Fibroblast of pulmonary artery (primary cell): Measurements from ENCODE around the gene ADORA1.

Experiments
- DNase-seq: peaks from one replicate; pipeline ENCODE4 v3.0.0-alpha.2; 2010; ENCODE audit warnings: low read depth
- H3K4me3 ChIP-seq: replicated peaks from 2 replicates; pipeline ENCODE4 v1.5.1; 2011; ENCODE audit warnings: low read depth, mild to moderate bottlenecking, control low read depth, low read length, moderate library complexity
- TF ChIP-seq, protein P1 (sequence below): IDR thresholded peaks from 2 replicates; pipeline ENCODE4 v1.5.1; 2011; ENCODE audit warnings: mild to moderate bottlenecking, control low read depth, low read length, inconsistent platforms; ENCODE audit errors: missing control alignments

The ADORA1 gene

DNA sequence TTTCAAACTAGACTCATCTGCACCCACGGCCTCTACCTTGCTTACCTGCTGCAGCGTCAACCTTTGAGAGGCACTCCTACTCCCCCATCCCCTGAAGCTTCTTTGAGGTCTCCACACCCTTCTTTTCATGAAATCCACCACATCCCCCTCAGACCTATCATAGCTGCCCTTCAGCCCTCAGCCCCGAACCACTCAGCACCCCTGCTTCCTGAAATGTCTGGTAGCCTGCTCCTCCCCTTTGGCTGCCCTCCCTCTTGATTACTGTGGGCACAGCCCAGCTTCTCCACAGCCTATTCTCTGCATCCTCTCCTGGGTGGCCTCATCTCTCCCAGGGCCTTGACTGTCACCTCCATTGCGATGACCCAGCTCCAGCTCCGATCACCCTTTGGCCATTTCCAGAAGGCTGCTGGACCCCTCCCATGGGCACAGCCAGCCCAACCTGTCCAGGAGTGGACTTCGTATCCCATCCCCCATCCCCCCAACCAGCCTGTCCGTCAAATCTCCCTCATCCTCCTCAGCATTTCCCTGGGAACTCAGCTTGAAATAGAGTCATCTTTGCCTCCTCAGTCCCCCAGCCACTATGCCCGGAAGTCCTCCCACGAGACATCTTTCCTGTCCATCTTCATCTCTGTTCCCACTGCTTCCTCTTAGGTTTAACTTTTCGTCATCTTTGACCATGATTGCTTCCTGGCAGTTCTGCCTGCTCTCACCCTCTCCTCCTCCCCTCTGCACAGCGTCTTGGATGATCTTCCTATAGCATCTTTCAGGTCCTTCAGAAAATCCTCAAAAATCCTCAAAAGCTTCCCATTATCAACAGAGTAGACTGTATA is 6.1 kb upstream of the ADORA1 start:
- DNase-seq, result no peak
- TF ChIP-seq, protein P1, sequence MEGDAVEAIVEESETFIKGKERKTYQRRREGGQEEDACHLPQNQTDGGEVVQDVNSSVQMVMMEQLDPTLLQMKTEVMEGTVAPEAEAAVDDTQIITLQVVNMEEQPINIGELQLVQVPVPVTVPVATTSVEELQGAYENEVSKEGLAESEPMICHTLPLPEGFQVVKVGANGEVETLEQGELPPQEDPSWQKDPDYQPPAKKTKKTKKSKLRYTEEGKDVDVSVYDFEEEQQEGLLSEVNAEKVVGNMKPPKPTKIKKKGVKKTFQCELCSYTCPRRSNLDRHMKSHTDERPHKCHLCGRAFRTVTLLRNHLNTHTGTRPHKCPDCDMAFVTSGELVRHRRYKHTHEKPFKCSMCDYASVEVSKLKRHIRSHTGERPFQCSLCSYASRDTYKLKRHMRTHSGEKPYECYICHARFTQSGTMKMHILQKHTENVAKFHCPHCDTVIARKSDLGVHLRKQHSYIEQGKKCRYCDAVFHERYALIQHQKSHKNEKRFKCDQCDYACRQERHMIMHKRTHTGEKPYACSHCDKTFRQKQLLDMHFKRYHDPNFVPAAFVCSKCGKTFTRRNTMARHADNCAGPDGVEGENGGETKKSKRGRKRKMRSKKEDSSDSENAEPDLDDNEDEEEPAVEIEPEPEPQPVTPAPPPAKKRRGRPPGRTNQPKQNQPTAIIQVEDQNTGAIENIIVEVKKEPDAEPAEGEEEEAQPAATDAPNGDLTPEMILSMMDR, result no peak

DNA sequence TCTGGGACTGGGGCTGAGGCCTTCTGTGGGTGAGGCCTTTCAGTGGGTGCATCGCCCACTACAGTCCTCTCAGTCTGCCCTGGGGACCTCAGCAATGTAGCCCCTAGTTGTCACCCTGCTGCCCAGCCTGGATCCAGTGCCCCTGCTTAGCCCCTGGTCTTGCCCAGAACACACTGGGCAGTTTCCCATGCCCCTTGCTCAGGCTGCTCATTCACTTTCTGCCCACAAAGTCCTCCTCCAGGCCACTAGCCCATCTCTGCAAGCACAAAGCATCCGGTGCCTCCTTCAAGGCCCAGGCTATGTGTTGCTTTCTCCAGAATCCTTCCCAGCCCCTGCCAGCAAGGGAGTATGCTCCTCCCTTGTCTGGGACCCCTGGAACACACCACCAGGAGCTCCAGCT is 5.4 kb upstream of the ADORA1 start:
- no peak for DNase-seq
- TF ChIP-seq, protein P1, result no peak

More for the DNA sequence above, 6.1 kb upstream of the ADORA1 start:
- H3K4me3 ChIP-seq, result no peak overlapping the region

DNA sequence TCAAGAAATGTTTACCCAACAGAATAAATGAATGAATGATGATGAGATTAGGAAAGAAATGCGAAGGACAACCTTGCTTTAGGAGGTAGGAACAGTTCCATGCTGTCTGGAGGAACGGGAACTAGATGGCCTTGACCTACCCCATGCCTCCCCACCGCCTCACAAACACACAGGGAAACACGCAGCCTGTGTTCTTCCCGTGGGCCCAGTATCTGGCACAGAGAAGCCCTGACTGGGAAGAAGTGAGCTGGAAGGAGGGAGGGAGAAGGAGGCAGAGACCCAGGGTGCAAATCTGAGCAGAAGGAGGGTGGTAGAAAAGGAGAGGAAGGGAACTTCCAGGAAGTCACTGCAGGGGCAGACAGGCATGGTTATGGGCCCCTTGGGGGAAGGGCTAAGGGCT is 3.5 kb upstream of the ADORA1 start:
- no peak for DNase-seq
- TF ChIP-seq, protein P1, result no peak
- H3K4me3 ChIP-seq, result no peak overlapping the region

More for the DNA sequence above, 5.4 kb upstream of the ADORA1 start:
- no peak overlapping the region for H3K4me3 ChIP-seq

DNA sequence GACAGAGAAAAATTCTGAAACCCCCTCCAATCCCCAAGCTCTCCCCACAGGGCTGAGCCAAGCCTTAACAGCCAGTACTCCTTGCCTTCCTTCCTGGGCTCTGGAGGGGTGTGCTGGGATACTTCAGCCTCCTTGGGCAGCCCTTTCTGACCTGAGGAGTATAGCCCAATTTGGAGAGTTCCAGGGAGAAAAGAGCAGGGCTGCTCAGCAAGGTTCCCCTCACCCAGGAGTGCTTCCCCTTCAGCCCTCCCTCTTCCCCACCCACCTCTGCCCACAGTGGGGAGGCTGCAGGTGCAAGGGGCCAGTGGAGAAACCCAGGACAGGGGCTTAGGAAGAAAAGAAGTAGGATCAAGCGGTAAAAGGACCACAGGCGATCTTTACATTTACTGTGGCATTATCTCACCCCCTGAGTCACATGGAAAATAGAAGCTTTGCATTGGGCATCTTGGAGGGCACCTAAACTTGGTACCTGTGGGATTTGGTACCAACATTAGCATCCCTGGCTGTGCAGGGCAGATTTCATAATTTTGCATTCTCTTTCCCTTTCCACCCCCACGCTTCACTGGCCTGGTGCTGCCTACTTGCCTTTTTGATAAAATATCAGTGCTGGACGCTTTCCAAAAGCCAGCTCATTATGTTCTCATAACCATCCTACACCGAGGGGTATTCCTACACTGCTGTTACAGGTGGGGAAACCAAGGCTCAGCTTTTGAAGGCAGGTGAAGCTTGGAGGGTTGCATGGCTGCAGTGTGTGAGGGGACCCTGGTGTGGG is 2.8 kb upstream of the ADORA1 start:
- no peak overlapping the region for H3K4me3 ChIP-seq
- DNase-seq, result peak; percentile 28
- TF ChIP-seq, protein P1, result no peak

DNA sequence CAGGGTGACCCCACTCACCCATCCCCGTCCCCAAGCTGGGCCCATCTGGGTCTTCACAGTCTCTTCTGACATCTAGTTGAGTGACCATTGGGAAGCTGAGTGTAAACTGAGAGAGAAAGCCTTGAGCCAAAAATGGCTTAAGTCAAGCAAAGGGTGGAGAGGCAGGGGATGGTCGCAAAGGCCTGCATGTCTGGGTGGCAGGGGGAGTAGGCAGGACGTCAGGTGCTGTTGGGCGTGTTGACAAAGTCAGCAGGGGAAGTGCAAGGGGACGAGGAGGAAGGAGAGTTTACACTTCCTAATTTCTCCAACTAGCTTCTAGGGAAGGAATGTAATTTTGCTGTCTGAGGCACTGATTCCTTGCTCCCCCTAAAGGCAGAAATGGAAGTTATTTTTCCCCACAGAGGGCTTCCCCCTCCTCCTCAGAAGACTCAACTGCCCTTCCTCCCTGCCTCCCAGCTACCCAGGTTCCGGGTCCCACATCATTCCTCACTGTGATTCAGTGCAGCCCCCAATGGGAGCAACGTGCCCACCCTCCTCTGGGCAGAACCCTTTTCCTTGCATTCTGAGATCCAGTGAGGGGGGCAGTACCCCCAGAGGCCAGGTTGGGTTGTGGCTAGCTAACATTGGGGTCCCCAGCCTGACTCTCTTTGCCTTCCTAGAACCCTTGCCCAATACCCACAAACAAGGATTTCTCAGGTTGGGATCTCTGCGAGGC is 1.2 kb upstream of the ADORA1 start:
- TF ChIP-seq, protein P1, result peak; percentile 62
- DNase-seq, result peak; percentile 41

DNA sequence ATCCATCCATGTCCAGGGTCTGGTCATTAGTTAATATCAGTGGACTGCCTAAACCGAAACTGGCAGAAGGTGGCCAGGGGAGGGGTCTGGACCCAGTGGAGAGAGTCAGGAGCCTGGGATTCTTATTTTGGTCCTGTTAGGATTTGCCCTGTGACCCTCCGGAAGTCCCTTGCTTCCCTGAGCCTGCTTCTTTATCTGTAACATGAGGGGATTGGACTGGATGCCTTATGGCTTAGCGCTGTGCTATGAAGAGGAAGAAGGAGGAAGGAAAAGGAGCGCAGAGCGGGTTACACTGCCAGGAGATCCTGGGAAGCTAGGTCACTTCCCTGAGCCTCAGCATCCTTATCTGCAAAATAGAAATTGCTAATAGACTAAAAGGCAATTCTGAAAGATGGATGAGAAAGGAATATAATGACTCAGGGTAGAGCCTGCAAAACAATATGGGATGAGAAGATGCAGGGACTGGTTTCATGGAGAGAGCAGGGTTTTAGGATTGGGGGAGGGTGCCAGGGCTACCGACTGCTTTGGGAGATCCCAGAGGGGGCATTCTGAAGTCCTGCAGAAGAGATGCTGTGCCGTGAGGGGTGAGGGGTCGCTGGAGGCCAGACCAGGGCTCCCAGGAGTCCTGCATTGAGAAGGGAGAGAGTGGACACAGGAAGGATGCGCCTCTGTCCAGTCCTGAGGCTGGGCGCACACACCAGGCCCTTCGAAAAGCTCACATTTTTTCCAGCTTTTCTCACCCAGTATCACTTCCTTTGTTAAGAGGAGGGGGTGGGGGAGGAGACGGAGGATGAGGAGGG is 460 bp upstream of the ADORA1 start:
- TF ChIP-seq, protein P1, result no peak
- H3K4me3 ChIP-seq, result peak overlapping the region; percentile 36
- no peak for DNase-seq

More for the DNA sequence above, 1.2 kb upstream of the ADORA1 start:
- H3K4me3 ChIP-seq, result no peak overlapping the region
